ENCODE data around the gene SH2D3C.

The SH2D3C gene

GRCh38 chr9:127741831-127742434 lies 36.5 kb downstream of the SH2D3C start:
- DNase-seq (ENCODE audit: low spot score), result no peak
- TF ChIP-seq CTCF (IDR thresholded peaks at IDR 0.05; ENCODE audit: extremely low read depth, missing control alignments), result no peak

- DNase-seq (ENCODE audit: low spot score), result no peak
- TF ChIP-seq CTCF (IDR thresholded peaks at IDR 0.05; ENCODE audit: extremely low read depth, missing control alignments), result no peak
Observed at GRCh38 chr9:127739614-127740330, 38.7 kb downstream of the SH2D3C start.

GRCh38 chr9:127738666-127739065 lies 39.8 kb downstream of the SH2D3C start:
- no peak for DNase-seq (ENCODE audit: low spot score)
- no peak for TF ChIP-seq CTCF (IDR thresholded peaks at IDR 0.05; ENCODE audit: extremely low read depth, missing control alignments)

GRCh38 chr9:127735530-127736185 lies 42.8 kb downstream of the SH2D3C start:
- TF ChIP-seq CTCF (IDR thresholded peaks at IDR 0.05; ENCODE audit: extremely low read depth, missing control alignments), result no peak
- no peak for DNase-seq (ENCODE audit: low spot score)

- DNase-seq (ENCODE audit: low spot score), result peak; percentile 100
- peak; percentile 96 for TF ChIP-seq CTCF (IDR thresholded peaks at IDR 0.05; ENCODE audit: extremely low read depth, missing control alignments)
Observed at GRCh38 chr9:127734747-127735529, 43.5 kb downstream of the SH2D3C start, which contains the start of gene TOR2A. TSS of gene TOR2A (minus strand) at chr9:127735294. CDS start at chr9:127735270, 24 bp downstream.

- DNase-seq (ENCODE audit: low spot score), result no peak
- TF ChIP-seq CTCF (IDR thresholded peaks at IDR 0.05; ENCODE audit: extremely low read depth, missing control alignments), result no peak
Observed at GRCh38 chr9:127734247-127734746, 44.2 kb downstream of the SH2D3C start.

Measured in GM20000 (cell line).